Activated T-helper 1 cell treated with Interleukin-2 at 50 U/mL for 16 hours (primary cell): Measurements from ENCODE around the gene MITF.
"Not testable (repeated sequence)": the region's sequence is repeated elsewhere in the genome, so short reads cannot be mapped to it uniquely, and the experiment has no call there.

ENCODE experiments used
- DNase-seq: peaks from one replicate; pipeline ENCODE4 v3.0.0-alpha.2; 2020; ENCODE audit warnings: low read depth

Gene MITF

DNA sequence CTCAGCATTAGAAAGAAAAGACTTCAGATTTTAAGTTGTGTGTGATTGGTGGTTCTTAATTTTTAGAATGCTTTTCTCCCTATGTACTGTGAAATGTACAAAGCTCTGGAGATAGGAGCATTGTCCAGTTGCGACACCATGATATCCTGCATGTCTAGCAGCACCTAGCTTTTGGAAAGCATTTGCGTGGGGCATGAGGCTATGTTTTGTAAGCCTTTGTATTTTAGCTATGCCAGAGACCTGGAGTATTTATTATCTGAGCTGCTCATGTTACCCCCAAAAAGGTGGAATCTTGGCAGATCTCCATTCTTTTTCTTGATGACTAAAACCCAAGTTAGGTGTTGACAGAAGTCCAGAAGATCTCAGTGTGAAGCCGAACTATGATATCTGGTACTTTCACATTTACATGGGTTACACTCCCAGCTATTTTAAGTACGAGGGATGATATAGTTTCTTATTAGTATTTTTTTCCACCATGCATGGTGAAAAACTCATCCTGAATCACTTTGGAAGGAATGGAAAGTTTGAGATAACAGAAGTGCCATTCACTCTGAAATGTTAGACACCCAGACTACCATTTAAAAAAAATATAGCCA, 133.6 kb downstream of the MITF start:
- no peak for DNase-seq

DNA sequence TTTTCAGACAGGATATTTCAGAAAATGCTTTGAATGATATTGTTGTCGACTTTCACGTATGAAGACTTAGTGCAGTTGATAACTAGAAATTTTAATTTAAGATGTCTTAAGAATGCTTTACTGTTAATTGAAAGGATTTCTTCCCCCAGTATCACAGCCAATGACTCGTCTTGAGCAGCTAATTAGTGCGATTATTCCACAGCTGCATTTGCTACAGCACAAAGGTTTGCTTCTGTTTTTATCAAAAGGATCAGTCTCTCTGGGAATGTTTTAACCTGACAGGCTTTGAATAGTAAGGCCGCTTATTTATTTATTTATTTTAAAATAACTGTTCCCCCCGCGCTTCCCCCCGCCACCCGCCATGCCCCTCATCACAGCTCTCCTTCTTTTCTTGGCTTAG, 136.8 kb downstream of the MITF start:
- DNase-seq, result no peak

DNA sequence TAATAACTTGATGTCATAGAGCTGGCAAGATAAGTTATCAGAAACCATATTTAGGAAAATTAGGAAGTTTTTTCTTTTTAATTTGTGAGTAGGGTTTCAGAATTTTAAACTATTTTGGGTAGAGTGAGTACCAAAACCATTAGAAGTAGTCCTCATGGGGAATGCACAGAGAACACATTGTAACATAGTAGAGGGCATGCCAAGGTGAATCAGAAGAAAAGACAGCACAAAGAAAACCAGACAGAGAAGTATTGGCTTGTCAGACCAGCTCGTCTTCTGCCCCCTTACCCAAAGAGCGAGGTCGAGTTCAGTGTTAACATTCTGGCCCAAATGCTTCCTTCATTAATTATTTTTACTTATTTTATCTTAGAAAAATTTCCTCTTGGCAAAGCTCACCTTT, 139.0 kb downstream of the MITF start:
- no peak for DNase-seq

GRCh38 chr3:69879051-69879450, 139.8 kb downstream of the MITF start:
- DNase-seq, result no peak

DNA sequence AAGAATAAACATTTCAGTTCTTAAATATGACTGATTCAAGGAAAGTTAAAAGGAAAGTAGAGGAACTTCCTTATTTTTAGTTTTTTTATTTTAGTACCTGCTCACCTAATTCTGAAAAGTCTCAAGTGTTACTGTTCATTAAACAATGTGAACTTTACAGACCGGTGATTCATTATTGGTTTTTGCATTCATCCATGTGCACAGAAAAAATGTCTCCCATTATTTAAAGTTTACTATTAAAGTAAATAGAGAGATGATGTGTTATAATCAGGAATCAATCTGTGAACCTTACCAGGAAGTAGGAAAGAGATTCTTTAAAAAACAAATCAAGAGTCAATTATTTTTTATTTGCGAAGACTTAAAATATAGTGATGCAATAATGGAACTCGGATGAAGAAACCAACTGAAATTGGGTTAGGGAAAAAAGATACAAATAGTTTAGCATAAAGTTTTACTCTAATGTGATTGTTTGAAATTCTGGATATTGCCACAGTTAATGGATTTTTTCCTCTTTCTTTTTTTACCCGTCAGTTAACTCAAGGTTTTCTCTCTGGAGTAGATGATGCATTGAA, 140.9 kb downstream of the MITF start:
- DNase-seq, result no peak

DNA sequence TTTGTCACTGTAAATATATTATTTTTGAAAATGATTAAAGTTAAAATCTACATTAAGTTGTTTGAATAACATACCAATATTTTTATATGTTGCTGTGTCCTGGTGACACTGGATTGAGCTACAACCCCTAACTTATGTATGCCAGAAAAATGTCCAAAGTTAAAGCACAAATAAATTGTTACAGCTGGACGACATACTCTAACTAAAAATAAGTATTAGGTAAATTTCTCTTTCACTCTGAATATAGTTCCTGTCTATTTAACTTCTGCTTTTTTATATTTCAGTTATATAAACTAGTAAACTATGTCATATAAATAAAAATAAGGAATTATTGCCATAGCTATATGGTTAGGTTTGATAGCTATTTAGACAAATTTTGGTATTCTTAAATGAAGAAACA, 141.8 kb downstream of the MITF start:
- DNase-seq, result no peak

DNA sequence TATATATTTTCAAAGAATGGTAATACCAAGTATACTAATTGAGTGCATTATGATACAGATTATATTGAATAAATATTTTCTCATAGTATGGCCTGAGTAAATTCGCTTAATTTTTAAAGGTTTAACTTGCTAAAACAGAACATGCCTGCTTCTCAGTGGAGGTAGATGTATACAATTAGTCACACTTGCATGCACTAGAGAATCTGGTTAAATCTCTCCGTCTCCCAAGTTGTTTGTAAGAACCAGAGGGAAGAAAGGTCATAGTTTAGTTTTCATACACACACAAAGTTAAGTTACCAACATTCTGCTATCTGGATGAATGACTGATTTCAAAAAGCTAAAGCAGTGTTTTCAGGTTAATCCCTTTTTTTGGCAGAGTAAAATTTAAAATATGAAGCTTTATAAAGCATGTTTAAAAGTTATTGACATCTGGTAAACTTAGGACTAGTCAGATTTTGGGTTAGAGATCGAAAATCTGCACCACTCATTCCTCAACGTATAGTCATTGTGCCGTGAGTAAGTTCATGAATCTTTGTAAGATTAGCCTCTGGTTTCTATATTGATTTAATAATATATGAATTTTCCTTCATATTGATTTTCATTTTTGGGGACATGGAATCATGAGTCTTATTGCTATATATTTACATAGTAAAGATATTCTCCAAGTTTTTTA, 142.6 kb downstream of the MITF start:
- DNase-seq, result no peak

- DNase-seq, result no peak
Measured at GRCh38 chr3:69882560-69882959, 143.3 kb downstream of the MITF start.

GRCh38 chr3:69888040-69888942, 149.0 kb downstream of the MITF start:
- DNase-seq, result no peak

GRCh38 chr3:69888943-69889315, 149.7 kb downstream of the MITF start:
- DNase-seq, result no peak

DNA sequence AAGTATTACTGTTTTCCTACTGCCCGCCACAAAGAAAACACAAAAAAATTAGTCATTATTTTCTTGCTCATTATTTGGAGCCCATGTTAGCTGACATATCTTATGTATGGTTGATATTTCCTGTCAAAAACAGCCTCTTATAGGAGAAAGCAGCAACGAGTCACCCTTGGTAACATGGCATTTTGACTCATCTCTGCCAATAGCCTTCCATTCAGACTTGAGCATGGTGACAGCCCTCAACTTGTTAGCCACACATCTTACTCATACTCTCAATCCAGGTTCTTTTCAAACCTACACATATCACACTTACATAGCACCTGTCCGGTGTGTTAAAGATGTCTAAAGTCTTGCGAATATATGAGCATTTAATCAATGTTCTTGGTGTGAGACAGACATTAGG, 150.8 kb downstream of the MITF start:
- no peak for DNase-seq

DNA sequence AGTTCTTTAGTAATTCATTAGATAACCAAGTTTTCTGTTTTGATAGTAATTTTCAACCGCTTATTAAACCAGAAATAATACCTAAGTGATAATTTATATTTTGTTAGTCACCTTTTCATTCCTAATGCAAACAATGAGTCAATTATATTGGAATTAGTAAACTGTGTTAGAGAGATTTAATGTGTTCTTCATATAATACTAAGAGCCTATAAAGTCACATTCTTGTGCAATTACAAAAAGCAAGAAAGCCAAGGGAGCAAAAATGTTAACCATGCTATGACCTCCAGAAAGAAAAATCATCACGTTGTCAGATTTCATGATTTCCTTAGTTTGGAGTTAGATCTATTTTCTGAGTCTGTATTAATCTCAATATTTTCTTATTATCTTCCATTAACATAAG, 151.4 kb downstream of the MITF start:
- no peak for DNase-seq

DNA sequence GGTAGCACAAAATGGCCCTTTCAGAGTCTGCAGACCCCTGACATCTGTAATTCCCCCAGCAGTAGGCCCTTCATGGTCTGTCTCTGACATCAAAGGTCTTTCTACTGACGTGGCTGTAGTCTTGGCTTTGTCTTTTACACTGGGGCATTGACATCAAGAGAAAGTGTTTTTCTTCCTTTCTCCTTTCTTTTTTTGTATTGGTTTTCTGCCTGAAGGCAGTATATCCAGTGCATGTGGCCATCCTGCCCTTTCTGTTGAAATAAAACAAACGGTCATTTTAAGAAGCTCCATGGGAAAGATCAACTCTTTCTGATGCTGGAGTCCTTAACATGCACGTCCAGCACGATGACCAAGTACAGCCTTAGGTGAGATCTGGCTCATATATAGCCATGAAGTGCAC, 153.4 kb downstream of the MITF start:
- DNase-seq, result no peak

DNA sequence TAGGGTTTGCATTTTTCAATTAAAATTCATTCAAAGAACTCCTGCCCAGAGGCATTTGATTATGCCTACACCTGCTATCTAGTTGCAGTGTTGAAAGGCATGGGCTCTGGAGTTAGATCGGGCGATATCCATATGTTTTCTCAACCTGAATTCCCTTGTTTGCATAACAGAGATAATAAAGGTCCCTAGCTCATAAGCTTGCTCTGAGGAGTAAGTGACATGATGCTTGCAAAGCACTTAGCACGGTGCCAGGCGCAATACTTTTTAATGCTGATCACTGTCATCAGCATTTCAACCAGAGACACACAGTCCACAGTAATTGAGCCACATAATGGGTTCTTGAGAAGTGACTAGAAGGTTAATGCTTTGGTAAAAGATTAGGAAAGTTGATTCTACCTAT, 154.0 kb downstream of the MITF start:
- no peak for DNase-seq

- no peak for DNase-seq
Measured at GRCh38 chr3:69896095-69896494, 156.8 kb downstream of the MITF start.

DNA sequence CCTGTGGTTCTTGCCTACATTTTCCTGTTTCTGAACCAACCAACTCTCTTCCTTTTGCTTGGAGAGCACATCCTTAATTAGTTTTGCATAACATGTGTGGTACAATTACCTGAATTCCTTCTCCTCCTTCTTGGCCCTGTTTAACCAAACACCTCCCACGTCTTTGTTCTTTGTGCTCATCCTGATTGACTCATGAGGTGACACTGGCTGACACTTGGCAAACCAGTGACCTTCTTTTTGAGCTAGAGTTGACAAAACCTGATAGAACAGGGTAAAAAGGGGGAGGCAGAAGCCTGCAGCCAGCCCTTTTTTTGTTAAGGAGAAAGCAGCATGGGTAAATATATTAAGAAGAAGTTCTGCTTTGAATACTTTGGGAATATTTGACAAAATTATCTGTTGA, 161.1 kb downstream of the MITF start:
- DNase-seq, result no peak

DNA sequence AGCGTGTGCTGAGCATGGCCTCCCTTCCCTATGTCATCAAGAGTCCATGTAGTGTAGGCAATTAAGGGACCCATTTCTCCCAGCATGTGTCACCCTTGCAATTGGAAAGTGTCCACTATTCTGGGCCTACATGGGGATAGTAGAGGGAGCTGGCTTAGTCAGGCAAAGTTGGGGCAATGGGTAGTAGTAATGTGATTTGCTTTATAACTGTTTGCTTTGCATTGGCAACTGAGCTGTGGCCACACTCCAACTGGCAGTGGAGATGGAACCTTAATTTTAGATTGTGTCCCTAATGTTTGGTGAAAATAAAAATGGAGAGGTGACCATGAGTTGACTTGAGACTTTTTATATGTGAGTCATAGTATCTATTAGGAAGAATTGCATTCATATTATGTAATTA, 162.5 kb downstream of the MITF start:
- DNase-seq, result no peak

DNA sequence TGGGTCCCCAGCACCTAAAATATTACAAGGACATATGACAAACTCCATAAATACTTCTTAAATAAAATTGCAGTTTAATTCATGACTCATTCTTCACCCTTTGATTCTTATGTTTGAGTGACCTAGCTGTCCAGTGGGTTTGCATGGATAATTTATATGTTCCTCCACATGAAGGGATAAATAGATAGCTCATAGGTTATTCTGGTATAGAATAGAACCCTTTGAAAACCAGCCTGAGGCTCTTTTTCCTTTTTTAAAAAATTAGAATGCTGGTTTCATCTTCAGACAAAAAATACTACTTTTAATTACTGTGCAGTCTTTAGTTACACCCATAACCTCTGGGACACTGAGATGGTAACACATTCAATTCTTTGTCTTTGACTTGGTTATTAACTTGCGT, 163.1 kb downstream of the MITF start:
- DNase-seq, result no peak

DNA sequence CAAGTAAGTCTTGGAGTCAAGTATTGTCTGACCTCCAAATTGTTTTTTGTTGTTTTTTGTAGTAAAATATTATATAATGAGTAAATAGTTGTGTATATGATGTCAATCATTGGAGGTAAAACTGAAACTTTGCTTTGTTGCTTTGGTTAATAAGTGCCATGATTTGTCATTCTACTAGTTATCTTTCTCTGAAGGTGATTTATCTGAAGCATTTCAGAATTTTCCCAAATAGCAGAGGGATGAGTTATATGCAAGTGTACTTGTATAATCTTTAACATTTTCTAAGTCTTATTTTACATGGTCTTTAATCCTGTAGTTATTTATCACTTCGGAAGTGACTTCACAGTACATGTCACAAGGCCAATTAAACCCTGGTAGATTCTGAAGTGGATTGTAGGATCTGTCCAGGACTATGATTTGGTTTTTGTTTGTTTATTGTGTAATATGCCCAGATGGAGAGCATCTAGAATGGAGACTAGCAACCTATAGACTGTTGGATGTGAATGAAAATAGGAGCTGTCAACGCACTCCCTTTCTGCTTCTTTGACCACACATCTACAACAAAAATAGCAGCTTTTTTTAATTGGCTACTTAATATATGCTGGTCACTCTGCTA, 167.2 kb downstream of the MITF start:
- DNase-seq, result no peak

GRCh38 chr3:69907554-69907953, 168.3 kb downstream of the MITF start:
- DNase-seq, result no peak

GRCh38 chr3:69909859-69910258, 170.6 kb downstream of the MITF start:
- DNase-seq, result not testable (repeated sequence)

GRCh38 chr3:69913422-69913821, 174.2 kb downstream of the MITF start:
- no peak for DNase-seq

DNA sequence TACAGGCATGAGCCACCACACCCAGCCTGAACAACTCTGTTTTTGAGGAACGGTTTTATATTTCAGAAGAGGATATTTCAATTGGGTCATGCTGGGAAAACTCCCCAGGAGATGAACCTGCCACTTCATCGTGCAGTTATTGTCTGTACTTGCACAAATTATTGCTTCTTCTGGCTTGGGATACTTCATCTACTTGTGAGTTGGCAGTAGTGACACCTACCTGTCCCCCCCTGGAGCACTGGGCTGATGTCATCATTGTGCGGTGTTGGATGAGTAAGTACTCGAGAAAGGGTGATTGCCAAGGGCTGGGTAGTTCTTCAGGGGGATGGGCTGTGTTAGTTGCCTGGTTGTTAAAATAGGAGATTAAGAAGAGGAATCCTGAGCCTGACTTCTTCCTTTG, 175.1 kb downstream of the MITF start:
- DNase-seq, result no peak
